Right forelimb (tissue), 1 donor: ENCODE measurements around the gene RASD2.

Experiments used
- DNase-seq: peaks from one replicate; pipeline ENCODE4 v3.0.0-alpha.2; 2018

Gene RASD2

DNA sequence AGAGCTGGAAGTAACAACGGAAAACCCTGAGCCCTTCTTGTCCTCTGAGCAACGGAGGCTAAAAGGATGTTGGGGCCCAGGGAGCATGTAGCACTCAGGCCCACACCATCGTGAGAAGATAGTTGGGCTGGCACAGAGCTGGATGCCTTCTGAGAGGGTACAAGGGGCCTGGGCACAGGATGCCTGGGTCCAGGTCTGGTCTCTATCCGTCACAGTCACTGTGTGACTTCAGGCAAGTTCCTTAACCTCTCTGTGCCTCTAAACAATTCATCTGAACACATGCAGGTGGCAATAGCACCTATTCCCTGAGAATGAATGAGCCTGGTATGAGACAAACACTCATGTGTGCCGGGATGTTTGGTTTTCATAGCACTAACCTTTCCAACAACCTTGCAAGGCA is 47.3 kb downstream of the RASD2 start:
- no peak for DNase-seq

DNA sequence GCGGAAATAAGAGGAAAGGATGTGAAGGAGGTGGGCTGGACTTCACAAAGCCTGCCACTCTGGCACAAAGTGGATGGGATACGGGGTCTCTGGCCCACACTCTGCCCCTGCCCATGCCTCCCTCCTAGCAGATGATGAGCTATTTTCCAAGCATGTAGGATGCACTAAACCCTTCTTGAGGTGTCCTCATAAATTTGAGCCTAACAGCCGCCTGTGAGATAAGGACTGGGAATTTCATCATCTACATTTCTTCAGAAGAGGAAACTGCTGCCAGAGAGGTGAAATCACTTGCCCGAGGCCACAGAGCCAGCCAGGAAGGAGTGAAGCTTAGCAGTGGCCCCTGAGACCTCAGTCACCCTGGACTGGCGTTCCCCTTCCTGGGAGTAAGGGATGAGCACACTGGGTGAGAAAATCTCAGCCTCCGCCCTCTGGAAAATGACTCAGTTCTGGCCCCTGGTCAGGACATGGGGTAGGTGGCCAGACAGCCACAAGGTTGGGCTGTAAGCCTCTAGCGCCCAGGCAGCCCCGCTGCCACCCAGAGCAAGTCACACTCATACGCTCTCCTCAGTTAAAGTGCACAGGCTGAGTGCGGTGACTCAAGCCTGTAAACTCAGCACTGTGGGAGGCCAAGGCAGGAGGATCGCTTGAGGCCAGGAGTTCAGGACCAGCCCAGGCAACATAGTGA is 48.6 kb downstream of the RASD2 start:
- no peak for DNase-seq

GRCh38 chr22:35589756-35590093 is 49.1 kb downstream of the RASD2 start:
- DNase-seq: no peak

DNA sequence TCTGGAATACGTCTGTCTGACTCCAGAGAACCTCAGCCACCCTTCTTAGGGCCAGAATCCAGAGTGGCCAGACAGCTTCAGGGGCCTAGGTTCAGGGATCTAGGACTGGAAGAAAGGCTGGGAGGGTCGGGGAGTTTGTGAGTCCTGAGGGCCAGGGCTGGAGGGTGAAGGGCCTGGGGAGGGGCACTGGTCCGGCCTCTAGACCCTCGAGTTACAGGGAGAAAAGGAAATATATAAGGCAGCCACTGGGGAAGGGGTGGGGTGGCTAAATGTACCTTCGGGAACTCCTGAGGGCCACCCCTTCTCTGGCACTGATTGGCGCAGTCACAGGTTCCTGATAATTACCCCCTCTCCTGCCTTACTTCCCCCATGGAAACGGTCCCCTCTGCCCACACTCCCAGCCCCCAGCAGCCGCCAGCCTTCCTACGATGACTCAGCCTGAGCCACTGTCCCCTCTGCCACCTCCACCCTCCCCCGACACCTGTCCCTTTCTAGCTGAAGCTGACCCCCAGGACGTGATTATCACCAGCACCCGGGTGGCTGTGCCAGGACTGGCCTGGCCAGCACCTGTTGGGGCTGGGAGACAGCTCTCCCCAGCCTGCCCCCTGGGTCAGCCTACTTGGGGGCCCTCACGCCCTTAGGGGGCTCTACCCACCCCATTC is 50.1 kb downstream of the RASD2 start:
- DNase-seq: no peak

GRCh38 chr22:35591714-35592417 is 51.2 kb downstream of the RASD2 start:
- DNase-seq: no peak

- no peak for DNase-seq
These were observed 51.9 kb downstream of the RASD2 start for GRCh38 chr22:35592418-35592967.

DNA sequence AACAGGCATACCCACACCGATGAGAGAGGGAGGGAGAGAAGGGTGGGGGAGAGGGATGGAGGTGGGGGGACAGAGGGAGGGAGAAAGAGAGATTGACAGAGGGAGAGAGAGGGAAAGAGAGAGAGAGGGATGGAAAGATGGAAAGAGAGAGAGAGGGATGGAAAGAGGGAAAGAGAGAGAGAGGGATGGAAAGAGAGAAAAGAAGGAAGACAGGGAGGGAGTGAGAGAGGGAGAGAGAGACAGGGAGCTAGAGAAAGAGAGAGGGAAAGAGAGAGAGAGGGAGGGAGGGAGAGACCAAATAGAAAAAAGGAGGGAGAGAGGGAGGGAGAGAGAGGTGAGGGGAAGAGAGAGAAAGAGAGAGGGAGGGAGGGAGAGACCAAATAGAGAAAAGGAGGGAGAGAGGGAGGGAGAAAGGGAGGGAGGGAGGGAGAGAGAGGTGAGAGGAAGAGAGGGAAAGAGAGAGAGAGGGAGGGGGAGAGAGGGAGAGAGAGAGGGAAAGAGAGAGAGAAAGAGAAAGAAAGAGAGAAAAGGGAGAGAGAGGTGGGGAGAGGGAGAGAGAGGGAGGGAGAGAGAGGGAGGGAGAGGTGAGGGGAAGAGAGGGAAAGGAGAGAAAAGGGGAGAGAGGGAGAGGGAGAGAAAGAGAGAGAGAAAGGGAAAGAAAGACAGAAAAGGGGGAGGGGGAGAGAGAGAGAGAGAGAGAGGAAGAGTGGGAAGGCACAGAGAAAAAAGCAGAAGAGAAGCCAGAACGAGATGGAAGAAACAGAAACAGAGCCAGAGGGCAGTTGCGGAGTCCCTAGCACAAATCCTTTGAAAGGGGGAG is 52.6 kb downstream of the RASD2 start:
- no peak for DNase-seq

GRCh38 chr22:35593891-35594470 is 53.4 kb downstream of the RASD2 start:
- no peak for DNase-seq

DNA sequence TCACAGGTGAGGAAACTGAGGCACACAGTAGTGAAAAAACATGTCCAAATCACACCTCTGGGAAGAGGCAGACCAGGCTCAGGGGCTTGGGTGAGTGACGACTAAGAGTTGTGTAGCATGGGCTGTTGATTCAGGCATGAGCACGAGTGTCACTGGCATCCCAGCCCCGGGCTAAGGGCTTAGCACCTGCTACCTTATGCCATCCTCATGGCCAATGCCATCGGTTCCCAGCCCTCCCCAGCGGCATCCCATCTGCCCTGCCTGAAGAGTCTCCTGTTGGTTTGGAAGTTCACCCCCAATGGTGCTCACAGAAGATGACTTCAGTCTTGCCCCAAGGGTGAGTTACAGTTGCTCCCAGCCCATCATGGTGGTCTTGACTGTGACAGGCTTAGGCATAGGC is 54.1 kb downstream of the RASD2 start:
- no peak for DNase-seq

- DNase-seq: no peak
These were observed 56.2 kb downstream of the RASD2 start for GRCh38 chr22:35596821-35597220.

DNA sequence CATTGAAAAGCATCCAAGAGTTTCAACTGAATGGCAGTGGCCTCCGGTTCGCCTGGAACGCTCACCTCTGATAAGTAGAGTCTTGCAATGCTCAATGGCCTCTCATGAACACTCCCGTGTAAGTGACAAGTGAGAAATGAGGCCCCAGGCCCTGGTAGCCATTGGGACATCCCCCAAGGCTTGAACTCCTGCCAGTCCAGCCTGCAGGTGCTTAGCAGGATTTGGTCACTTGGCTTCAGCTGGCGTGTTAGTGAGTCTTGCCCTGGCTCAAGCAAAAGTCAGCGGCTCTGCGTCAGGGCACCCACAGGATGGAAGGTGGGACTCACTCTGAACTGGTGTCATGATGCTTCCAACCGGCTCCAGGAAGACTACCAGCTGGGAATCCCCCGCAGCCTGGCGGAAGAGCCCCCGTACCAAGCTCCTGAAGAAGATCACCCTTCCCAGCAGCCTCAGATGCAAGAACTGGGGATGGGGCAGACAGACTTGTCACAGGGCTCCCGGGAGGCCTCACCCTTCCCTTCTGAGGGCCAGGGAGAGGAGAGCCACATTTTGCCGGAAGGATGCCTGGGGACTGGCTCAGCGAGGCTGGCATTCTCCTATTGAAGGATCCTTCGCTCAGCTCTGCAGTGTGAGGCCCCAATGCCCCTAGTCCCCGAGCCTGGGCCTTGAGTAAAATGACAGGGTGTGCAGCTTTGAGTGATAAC is 57.2 kb downstream of the RASD2 start:
- DNase-seq: no peak

DNA sequence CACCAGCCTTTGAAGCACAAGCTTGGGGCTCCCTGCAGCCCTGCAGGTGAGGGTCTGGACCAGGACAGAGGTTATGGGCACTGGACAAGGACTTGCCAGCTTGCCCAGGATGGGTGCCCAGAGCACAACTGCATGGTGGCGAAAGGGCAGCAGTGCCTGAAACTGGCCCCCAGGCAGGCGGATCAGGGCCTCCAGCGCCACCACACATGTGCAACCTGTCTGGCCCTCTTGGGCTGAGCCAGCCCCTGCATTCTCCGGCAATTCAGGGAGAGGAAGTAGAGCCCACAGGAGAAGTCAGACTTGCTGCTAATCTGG is 57.7 kb downstream of the RASD2 start:
- no peak for DNase-seq

- no peak for DNase-seq
These were observed 58.7 kb downstream of the RASD2 start for GRCh38 chr22:35599364-35599763.

DNA sequence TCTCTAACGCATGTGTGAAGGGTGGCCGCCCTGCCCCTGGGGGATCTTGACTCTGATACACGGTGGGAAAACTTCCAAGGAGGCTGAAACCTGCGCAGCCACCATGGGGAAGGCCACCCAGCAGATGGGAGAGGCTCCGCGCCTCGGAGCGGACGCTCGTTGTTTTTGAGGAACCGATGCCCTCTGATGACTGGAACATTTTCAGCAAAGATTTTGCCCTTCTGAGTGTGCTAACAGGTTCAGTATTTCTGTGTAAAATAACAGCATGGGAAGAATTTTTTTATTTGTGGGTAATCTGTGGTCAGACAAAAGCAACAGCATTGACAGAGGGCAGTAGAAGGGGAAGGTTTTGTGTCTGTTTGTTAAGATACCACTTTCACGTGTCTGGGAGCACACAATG is 59.8 kb downstream of the RASD2 start:
- no peak for DNase-seq

- no peak for DNase-seq
These were observed 60.5 kb downstream of the RASD2 start for GRCh38 chr22:35601013-35601580.

- no peak for DNase-seq
These were observed 61.3 kb downstream of the RASD2 start for GRCh38 chr22:35601743-35602615.
